BJ (cell line): ENCODE data around the gene NINL. TPM values are rescaled to one million over a fixed set of nuclear protein-coding genes. Genes with fewer than 3 reads are reported as not detected.

Experiments
- CTCF ChIA-PET: fragments of 350-600 bp; formaldehyde crosslinking; extraction: SDS; loops from one replicate; lab custom pipeline; 2021; ENCODE audit warnings: antibody characterized with exemption, inconsistent platforms; lab: Yijun Ruan, JAX
- POLR2A ChIA-PET: fragments of 300-600 bp; sonication (Branson Sonifier 250); formaldehyde crosslinking; extraction: SDS; loops from one replicate; lab custom pipeline; 2021; ENCODE audit warnings: antibody characterized with exemption; lab: Charles Lee
- DNase-seq: peaks from one replicate; pipeline ENCODE4 v3.0.0-alpha.2; 2011; ENCODE audit warnings: low read depth
- H3K27me3 ChIP-seq: 2 replicates; pipeline ENCODE4 v1.6.0; 2011; ENCODE audit warnings: low read length; ENCODE audit not compliant: control insufficient read depth, insufficient read depth
- H3K36me3 ChIP-seq: 2 replicates; pipeline ENCODE4 v1.5.1; 2011; ENCODE audit warnings: low read length; ENCODE audit not compliant: control insufficient read depth, insufficient read depth
- H3K4me3 ChIP-seq: 2 replicates; pipeline ENCODE4 v1.5.1; 2011; ENCODE audit warnings: low read depth, mild to moderate bottlenecking, control low read depth, low read length
- polyA plus RNA-seq: library from polyadenylated mRNA; depleted of rRNA; stranded (reverse); fragments of >200 nt; gene quantifications from 2 replicates; pipeline ENCODE4 v1.2.3, GENCODE V29; 2011
- TF ChIP-seq, protein P1 (sequence below): IDR thresholded peaks from 2 replicates; pipeline ENCODE4 v1.5.1; 2011; ENCODE audit warnings: low read depth, mild to moderate bottlenecking, control low read depth, inconsistent platforms, low read length, moderate library complexity; ENCODE audit not compliant: insufficient read depth

The NINL gene
- polyA plus RNA-seq, 1 experiment = 6.2 TPM

DNA sequence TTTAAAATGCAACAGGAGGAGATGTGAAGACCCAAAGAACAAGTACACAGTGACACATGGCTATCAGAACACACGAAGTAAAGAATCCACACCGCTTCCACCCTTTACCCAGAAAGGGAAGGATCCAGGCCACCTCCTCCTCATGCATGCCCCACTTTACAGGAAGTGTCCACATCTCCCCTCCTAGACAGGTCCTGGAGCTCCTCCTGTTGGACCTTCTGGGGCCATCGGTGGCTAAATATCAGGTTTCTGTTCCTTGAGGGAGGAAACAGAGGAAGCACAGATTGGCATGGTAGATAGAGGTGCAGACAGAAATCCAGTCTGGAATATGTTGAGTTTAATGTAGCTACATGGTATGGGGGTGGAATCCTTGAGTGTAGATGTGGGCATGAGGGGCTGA is 10.9 kb downstream of the NINL start:
- no peaks in the 10 kb centered on the region for H3K27me3 ChIP-seq
- no peak overlapping the region for H3K4me3 ChIP-seq
- peaks cover 2% of the 10 kb centered on the region; the same call in 1 of the 2 replicates for H3K36me3 ChIP-seq
- no peak for DNase-seq
- ChIA-PET CTCF (interaction anchor here (0.8 to 1.2 kb wide), 5 partner anchors 18 to 141 kb away, joined by 3 to 6 read pairs (median 3); no protein-coding TSS in a partner anchor), POLR2A (no interaction called here)
- TF ChIP-seq, protein P1, sequence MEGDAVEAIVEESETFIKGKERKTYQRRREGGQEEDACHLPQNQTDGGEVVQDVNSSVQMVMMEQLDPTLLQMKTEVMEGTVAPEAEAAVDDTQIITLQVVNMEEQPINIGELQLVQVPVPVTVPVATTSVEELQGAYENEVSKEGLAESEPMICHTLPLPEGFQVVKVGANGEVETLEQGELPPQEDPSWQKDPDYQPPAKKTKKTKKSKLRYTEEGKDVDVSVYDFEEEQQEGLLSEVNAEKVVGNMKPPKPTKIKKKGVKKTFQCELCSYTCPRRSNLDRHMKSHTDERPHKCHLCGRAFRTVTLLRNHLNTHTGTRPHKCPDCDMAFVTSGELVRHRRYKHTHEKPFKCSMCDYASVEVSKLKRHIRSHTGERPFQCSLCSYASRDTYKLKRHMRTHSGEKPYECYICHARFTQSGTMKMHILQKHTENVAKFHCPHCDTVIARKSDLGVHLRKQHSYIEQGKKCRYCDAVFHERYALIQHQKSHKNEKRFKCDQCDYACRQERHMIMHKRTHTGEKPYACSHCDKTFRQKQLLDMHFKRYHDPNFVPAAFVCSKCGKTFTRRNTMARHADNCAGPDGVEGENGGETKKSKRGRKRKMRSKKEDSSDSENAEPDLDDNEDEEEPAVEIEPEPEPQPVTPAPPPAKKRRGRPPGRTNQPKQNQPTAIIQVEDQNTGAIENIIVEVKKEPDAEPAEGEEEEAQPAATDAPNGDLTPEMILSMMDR = peak; percentile 41

DNA sequence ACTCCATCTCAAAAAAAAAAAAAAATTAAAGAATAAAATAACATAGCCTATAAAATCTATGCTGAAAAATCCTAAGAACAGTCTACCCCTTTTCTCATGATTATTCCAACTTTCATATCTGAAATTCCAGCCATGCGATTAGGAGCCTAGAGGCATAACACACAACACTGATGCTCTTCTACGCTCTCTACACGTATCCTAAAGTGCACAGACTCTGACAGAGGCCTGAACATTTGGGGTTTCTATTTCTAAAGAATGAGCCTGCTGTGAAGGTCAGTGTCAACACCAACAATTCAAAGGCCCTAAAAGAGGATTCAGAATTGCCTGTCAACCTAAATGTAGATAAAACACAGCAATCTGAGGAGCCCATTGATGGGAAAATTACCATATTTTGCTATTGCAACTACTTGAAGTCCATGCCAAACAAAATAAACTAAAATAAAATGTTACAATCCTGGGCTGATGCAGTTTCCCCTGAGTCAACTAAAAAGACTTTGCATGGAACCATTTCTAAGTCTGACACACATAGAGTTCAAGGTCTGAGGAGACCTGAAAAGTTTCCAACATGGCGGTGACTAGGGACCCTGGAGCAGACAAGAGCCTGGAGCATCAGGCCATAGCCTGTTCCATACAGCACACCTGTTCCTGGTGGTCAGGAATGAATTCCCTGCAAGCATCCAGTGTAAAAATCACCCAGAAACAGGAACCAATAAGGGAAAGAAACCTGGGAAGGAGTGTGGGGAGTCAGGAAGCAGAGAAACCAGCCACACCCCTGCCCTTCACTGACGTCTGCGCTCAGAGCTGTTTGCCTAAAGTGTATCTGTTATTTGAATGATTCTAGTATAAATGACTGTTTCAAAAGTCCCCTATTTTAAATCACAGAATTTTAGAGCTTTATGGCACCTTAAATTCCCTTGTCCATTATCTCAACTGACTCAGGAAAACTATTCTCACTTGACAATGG is 11.8 kb downstream of the NINL start:
- H3K4me3 ChIP-seq = no peak overlapping the region
- H3K36me3 ChIP-seq = peaks cover 2% of the 10 kb centered on the region; the same call in 1 of the 2 replicates
- ChIA-PET CTCF (interaction anchor here (1.0 to 1.2 kb wide), 2 partner anchors 17 to 140 kb away, joined by 3 to 4 read pairs; no protein-coding TSS in a partner anchor), POLR2A (no interaction called here)
- TF ChIP-seq, protein P1 = no peak
- peak; percentile 12 for DNase-seq
- no peaks in the 10 kb centered on the region for H3K27me3 ChIP-seq

DNA sequence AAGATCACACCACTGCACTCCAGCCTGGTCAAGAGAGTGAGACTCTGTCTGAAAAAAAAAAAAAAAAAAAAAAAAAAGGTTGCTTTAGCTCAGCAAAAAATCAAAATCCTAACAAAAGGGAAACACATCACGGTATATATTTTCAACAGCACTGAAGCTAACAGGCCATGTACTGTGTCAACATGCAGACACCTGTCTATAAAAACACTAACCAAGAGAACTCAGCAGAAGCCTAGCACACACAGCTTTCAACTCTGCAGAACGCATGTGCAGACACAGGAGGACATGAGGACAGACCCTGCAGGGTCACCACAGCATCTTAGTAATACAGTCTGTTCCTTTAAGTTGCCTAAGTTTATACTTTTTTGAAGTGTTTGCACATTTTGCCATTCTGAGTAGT is 13.5 kb downstream of the NINL start:
- POLR2A ChIA-PET = no interaction called here
- Histone ChIP-seq H3K36me3 (peaks cover 2% of the 10 kb centered on the region; the same call in 1 of the 2 replicates), H3K27me3 (no peaks in the 10 kb centered on the region), H3K4me3 (no peak overlapping the region)
- no peak for DNase-seq
- TF ChIP-seq, protein P1 = no peak
- CTCF ChIA-PET = no interaction called here

DNA sequence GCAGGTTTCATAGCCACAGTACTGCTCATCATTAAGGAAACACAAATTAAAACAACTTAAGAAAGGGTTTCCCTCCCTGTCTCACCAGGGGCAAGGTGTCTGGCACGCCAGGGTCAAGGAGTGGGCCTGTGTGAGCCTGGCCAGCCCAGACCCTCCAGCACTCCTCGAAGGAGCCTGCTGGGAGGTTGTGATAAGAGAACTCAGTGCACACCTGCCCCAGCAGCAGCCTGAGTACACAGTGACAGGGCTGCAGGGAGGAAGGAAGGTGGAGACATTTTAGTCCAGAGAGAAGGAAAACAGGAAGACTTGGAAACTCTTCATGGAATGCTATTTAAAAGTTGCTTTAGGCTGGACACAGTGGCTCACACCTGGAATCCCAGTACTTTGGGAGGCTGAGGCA is 14.1 kb downstream of the NINL start:
- CTCF ChIA-PET = no interaction called here
- Histone ChIP-seq H3K36me3 (peaks cover 2% of the 10 kb centered on the region; the same call in 1 of the 2 replicates), H3K4me3 (no peak overlapping the region), H3K27me3 (no peaks in the 10 kb centered on the region)
- TF ChIP-seq, protein P1 = no peak
- DNase-seq = no peak
- POLR2A ChIA-PET = no interaction called here

DNA sequence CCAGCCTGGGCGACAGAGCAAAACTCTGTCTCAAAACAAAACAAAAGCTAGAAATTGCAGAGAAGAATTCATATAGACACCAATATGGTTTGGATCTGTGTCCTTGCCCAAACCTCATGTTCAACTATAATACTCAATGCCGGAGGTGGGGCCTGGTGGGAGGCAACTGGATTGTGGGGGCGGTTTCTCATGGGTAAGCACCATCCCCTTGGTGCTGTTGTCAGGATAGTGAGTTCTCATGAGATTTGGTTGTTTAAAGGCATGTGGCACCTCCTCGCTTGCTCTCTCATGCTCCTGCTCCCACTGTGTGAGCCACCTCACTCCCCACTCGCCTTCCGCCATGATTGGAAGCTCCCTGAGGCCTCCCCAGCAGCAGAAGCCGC is 15.2 kb downstream of the NINL start:
- DNase-seq = no peak
- ChIA-PET POLR2A (no interaction called here), CTCF (no interaction called here)
- H3K4me3 ChIP-seq = no peak overlapping the region
- no peaks in the 10 kb centered on the region for H3K27me3 ChIP-seq
- TF ChIP-seq, protein P1 = no peak
- H3K36me3 ChIP-seq = peaks cover 2% of the 10 kb centered on the region; the same call in 1 of the 2 replicates
